DND-41 (cell line): ENCODE results near the gene ADAMTSL2.

Source experiments
- EZH2 ChIP-seq: IDR thresholded peaks from 3 replicates; pipeline ENCODE4 v1.6.1; 2012; ENCODE audit warnings: borderline replicate concordance, low read depth, mild to moderate bottlenecking, moderate library complexity, low read length, inconsistent platforms; ENCODE audit not compliant: severe bottlenecking
- TF ChIP-seq, protein P1 (sequence below): IDR thresholded peaks from 2 replicates; pipeline ENCODE4 v1.5.1; 2012; ENCODE audit warnings: borderline replicate concordance, low read length, moderate library complexity, mild to moderate bottlenecking; ENCODE audit not compliant: poor library complexity, severe bottlenecking; ENCODE audit errors: extremely low read depth

DNA sequence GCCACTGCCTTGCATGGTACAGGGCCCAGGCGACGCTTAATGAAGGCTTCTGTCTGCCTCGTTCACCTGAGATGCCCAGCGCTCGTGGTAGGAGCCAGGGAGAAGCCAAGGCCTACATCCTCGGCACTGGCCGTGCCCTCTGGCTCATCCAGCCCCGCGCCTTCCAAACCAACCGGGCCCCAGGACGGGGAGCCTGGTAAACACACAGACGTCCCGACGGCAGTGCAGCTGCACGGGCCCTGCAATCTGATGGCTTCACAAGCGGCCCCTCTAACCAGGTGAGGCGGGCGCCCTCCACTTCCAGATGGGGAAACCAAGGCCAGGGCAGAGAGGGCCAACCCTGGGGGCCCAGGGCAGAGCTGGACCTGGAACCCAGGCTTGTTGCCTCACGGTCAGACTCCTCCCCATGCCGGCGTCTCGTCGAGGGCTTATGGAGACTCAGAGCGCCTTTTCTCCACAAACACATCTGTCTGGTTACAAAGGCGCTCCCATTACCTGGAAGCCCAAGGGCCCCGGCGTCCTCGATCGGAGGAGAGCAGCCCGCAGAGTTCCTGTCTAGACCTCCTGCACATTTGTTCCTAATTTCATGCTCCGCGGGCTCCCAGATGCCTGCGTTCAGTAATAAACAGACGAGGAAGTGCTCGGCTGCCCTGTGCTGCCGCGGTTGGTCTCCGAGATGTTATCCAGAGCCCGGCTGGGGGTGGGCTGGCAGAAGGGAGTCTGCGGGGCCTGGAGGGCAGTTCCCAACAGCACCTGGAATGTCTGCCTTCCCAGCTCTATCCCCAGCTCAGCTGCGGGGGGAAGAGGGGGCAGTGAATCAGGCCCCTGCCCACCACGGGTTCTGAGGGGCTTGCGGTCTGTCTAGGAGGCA is 51.2 kb downstream of the ADAMTSL2 start:
- TF ChIP-seq, protein P1, sequence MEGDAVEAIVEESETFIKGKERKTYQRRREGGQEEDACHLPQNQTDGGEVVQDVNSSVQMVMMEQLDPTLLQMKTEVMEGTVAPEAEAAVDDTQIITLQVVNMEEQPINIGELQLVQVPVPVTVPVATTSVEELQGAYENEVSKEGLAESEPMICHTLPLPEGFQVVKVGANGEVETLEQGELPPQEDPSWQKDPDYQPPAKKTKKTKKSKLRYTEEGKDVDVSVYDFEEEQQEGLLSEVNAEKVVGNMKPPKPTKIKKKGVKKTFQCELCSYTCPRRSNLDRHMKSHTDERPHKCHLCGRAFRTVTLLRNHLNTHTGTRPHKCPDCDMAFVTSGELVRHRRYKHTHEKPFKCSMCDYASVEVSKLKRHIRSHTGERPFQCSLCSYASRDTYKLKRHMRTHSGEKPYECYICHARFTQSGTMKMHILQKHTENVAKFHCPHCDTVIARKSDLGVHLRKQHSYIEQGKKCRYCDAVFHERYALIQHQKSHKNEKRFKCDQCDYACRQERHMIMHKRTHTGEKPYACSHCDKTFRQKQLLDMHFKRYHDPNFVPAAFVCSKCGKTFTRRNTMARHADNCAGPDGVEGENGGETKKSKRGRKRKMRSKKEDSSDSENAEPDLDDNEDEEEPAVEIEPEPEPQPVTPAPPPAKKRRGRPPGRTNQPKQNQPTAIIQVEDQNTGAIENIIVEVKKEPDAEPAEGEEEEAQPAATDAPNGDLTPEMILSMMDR, result no peak
- no peak for TF ChIP-seq EZH2
